GM12878 (cell line): ENCODE data around the gene TJAP1. TPM values are rescaled to one million over a fixed set of nuclear protein-coding genes. Genes with fewer than 3 reads are reported as not detected.

Experiments
- ATAC-seq: fragments of 200-7000 bp; cut with Tn5 transposase; 3 replicates; pipeline ENCODE4 v1.9.1; 2020; ENCODE audit warnings: mild to moderate bottlenecking, moderate library complexity
- BruUV-seq: library from RNA; stranded (reverse); fragments of 400-500 nt; replicated peaks from 2 replicates; lab custom pipeline; 2021; lab: Mats Ljungman, UMichigan
- CTCF ChIA-PET: fragments of 300-600 bp; sonication (Branson Sonifier 250); formaldehyde crosslinking; extraction: SDS; loops from one replicate; lab custom pipeline; 2021; ENCODE audit warnings: inconsistent platforms; lab: Yijun Ruan, JAX
- POLR2A ChIA-PET: fragments of 350-600 bp; formaldehyde crosslinking; extraction: SDS; loops from one replicate; lab custom pipeline; 2021; ENCODE audit warnings: inconsistent platforms; lab: Charles Lee
- RAD21 ChIA-PET: fragments of 300-600 bp; sonication (Branson Sonifier 250); formaldehyde crosslinking; loops from one replicate; lab custom pipeline; 2023; ENCODE audit warnings: antibody characterized with exemption; ENCODE audit not compliant: unreplicated experiment; lab: Charles Lee
- SMC1A ChIA-PET: fragments of 300-600 bp; sonication (Branson Sonifier 250); formaldehyde crosslinking; loops from one replicate; lab custom pipeline; 2023; ENCODE audit not compliant: unreplicated experiment, uncharacterized antibody; lab: Charles Lee
- DNase-seq: peaks from one replicate; pipeline ENCODE4 v3.0.0-alpha.2; 2011; ENCODE audit warnings: low read depth, low spot score
- FAIRE-seq: peaks from 3 replicates; lab custom pipeline; 2011; peaks lifted over from hg19 to GRCh38; lab: Jason Lieb, UNC
- H2AFZ ChIP-seq: 2 replicates; pipeline ENCODE4 v1.6.0; 2011; ENCODE audit warnings: low read depth, low read length, control low read depth; ENCODE audit not compliant: control insufficient read depth
- H3K27ac ChIP-seq: 2 replicates; pipeline ENCODE4 v1.5.1; 2011; ENCODE audit warnings: control low read depth; ENCODE audit not compliant: control insufficient read depth, insufficient read depth
- H3K27me3 ChIP-seq, 2 experiments: replicated peaks in 1 of 2; 2 replicates each; pipeline versions ENCODE4 v1.6.0 to v1.6.1; 2011; ENCODE audit warnings: low read length in 1 of 2; ENCODE audit not compliant: control insufficient read depth in 2 of 2, insufficient read depth in 2 of 2
- H3K36me3 ChIP-seq, 2 experiments: 2 replicates each; pipeline ENCODE4 v1.5.1; 2011; ENCODE audit warnings: low read length in 1 of 2; ENCODE audit not compliant: control insufficient read depth in 2 of 2, insufficient read depth in 2 of 2
- H3K4me1 ChIP-seq: 2 replicates; pipeline ENCODE4 v1.6.1; 2011; ENCODE audit warnings: mild to moderate bottlenecking, low read length, moderate library complexity, mixed read lengths; ENCODE audit not compliant: control insufficient read depth, insufficient read depth
- H3K4me2 ChIP-seq: 2 replicates; pipeline ENCODE4 v1.6.0; 2011; ENCODE audit warnings: control low read depth; ENCODE audit not compliant: control insufficient read depth, insufficient read depth
- H3K4me3 ChIP-seq: fragments of 200-600 bp; sonication (generic); 2 replicates; pipeline ENCODE4 v1.5.1; 2016
- H3K79me2 ChIP-seq: 2 replicates; pipeline ENCODE4 v1.6.0; 2011; ENCODE audit warnings: low read length; ENCODE audit not compliant: control insufficient read depth, insufficient read depth
- H3K9ac ChIP-seq: 2 replicates; pipeline ENCODE4 v1.8.0; 2011; ENCODE audit warnings: low read length, control low read depth, mixed read lengths; ENCODE audit not compliant: control insufficient read depth, insufficient read depth
- H3K9me3 ChIP-seq: replicated peaks from 3 replicates; pipeline ENCODE4 v1.5.1; 2011; ENCODE audit warnings: mild to moderate bottlenecking, low read length; ENCODE audit not compliant: control insufficient read depth, insufficient read depth
- H4K20me1 ChIP-seq: 2 replicates; pipeline ENCODE4 v1.6.0; 2011; ENCODE audit not compliant: control insufficient read depth, insufficient read depth
- CTCF ChIP-seq, 3 experiments: IDR thresholded peaks in 2 of 3; conservative IDR thresholded peaks in 1 of 3; 2 replicates each; pipeline ENCODE4 v1.5.1; 2011; ENCODE audit warnings: low read depth in 3 of 3, low read length in 3 of 3, mild to moderate bottlenecking in 3 of 3, control low read depth in 2 of 3, moderate library complexity in 2 of 3, inconsistent platforms in 1 of 3, mixed read lengths in 1 of 3; ENCODE audit not compliant: control insufficient read depth in 2 of 3, insufficient read depth in 1 of 3; ENCODE audit errors: extremely low read depth in 1 of 3
- PRDM15 ChIP-seq: fragments of 450-650 bp; formaldehyde crosslinking; IDR thresholded peaks from 2 replicates; pipeline ENCODE4 v1.4.0; 2020; ENCODE audit warnings: mild to moderate bottlenecking, moderate library complexity
- USF1 ChIP-seq: IDR thresholded peaks from 2 replicates; pipeline ENCODE4 v1.6.1; 2011; ENCODE audit warnings: borderline replicate concordance, low read depth, mild to moderate bottlenecking, moderate library complexity, mixed read lengths, low read length; ENCODE audit not compliant: insufficient read depth; ENCODE audit errors: extremely low read length
- WGBS: methylation state at CpG from one replicate; pipeline ENCODE4 v1.1.6; 2016; ENCODE audit warnings: low lambda C conversion rate; ENCODE audit not compliant: insufficient replicate concordance, insufficient coverage; ENCODE audit errors: missing lambda C conversion rate; 5-methylcytosine and 5-hydroxymethylcytosine counted together
- in situ Hi-C: fragments of 300-500 bp; cut with MboI; formaldehyde crosslinking; loops from 9 replicates; pipeline ENCODE4 v1.14.3; 2018; ENCODE audit warnings: mixed read lengths
- intact Hi-C: fragments of 100-400 bp; cut with micrococcal nuclease; formaldehyde crosslinking; loops from one replicate; pipeline ENCODE4 v1.14.2; 2022; ENCODE audit not compliant: unreplicated experiment
- polyA plus RNA-seq, 11 experiments: library from polyadenylated mRNA; depleted of rRNA in 4 of 11; unstranded in 6 of 11; stranded (reverse) in 5 of 11; fragments of >200 nt; fragmentation: Nextera tagmentation in 4 of 11; fragmentation: Illumina TruSeq in 1 of 11; extraction: Ambion mirVana in 4 of 11; extraction: Trizol in 1 of 11; gene quantifications; 1 replicate in 1 of 11; 2 replicates in 10 of 11; pipeline versions ENCODE4 v1.2.1 to v1.2.3, GENCODE V29; 2011 to 2016; ENCODE audit warnings: inconsistent platforms in 2 of 11, missing spikeins in 2 of 11, low read depth in 1 of 11
- total RNA-seq, 4 experiments: library from RNA; depleted of rRNA in 3 of 4; stranded (reverse); fragments of >200 nt in 3 of 4; fragmentation: Illumina TruSeq in 1 of 4; extraction: Trizol in 1 of 4; gene quantifications; 2 replicates each; pipeline versions ENCODE4 v1.2.1 to v1.2.3, GENCODE V29; 2013 to 2021

The TJAP1 gene
- total and polyA plus RNA-seq, 10 of the 15 experiments (the other 5 are each of a cell fraction or from before 2014, with no cell fraction given) = 0.11 to 22.6 (median 12.8) TPM

GRCh38 chr6:43508481-43509141, 31.2 kb downstream of the TJAP1 start:
- ChIA-PET POLR2A (interaction anchor here (0.6 to 2.0 kb wide), 2 partner anchors 8 to 247 kb away, joined by 3 to 9 read pairs; partner anchors contain the start of genes POLR1C and YIPF3), CTCF (interaction anchor here (0.5 to 6.8 kb wide), 15 partner anchors 8 to 245 kb away, joined by 3 to 70 read pairs (median 12); partner anchors contain the start of genes CRIP3, DLK2, POLR1C and YIPF3), SMC1A (interaction anchor here (0.8 to 1.8 kb wide), 5 partner anchors 118 to 247 kb away, joined by 3 to 6 read pairs (median 4); no protein-coding TSS in a partner anchor), RAD21 (interaction anchor here (1.4 to 3.3 kb wide), 2 partner anchors 245 to 278 kb away, joined by 4 to 44 read pairs; no protein-coding TSS in a partner anchor)
- Histone ChIP-seq H2AFZ (no peak overlapping the region), H3K79me2 (no peaks in the 10 kb centered on the region), H3K4me2 (no peak overlapping the region), H3K4me3 (no peak overlapping the region), H3K9ac (no peak overlapping the region), H3K36me3 (peaks cover 13 to 20% of the 10 kb centered on the region in 2 experiments; a peak in 3 of 4 replicates), H3K9me3 (no peaks in the 10 kb centered on the region), H3K4me1 (peaks cover 4% of the 10 kb centered on the region; the same call in 1 of the 2 replicates), H4K20me1 (no peaks in the 10 kb centered on the region), H3K27ac (no peak overlapping the region), H3K27me3 (peaks cover 0 to 2% of the 10 kb centered on the region in 2 experiments; a peak in 1 of 4 replicates)
- FAIRE-seq (no peak), DNase-seq (no peak), ATAC-seq (no peak)
- 56% methylated on average over 8 of the region's 8 CpGs for WGBS
- in situ Hi-C loops = loop anchor here (5.0 kb wide), 1 partner anchor 251 kb away; no protein-coding TSS in a partner anchor
- BruUV-seq = no TSS peak
- no peak for TF ChIP-seq PRDM15 (CRISPR knock-in tag)
- TF ChIP-seq CTCF (IDR thresholded peaks at IDR 0.05 in 2 of 3, conservative IDR thresholded peaks at IDR 0.05 in 1 of 3; ENCODE audit: control insufficient read depth in 2 of 3, extremely low read depth in 1 of 3, insufficient read depth in 1 of 3, low read depth in 3 of 3, low read length in 3 of 3) = peak in 1 of 3 experiments; percentile 11; a peak in 1 of 6 replicates
- no peak for TF ChIP-seq USF1
- intact Hi-C loops = loop anchor here (5.0 kb wide), 1 partner anchor 126 kb away; no protein-coding TSS in a partner anchor
